ENCODE data around the gene CPLX4.
A peak's percentile ranks its signal among the peaks of the same experiment; 100 is the strongest.
"Not testable (repeated sequence)": the region's sequence is repeated elsewhere in the genome, so short reads cannot be mapped to it uniquely, and the experiment has no call there.

CPLX4 gene

GRCh38 chr18:59268721-59269562 lies 49.5 kb downstream of the CPLX4 start:
- peak; percentile 62 to 76 for DNase-seq

- DNase-seq = no peak
These were observed 50.2 kb downstream of the CPLX4 start for GRCh38 chr18:59268127-59268720.

GRCh38 chr18:59267503-59268126 lies 50.8 kb downstream of the CPLX4 start:
- peak in 1 of 2 experiments; percentile 40 for DNase-seq

GRCh38 chr18:59266886-59267502 lies 51.5 kb downstream of the CPLX4 start:
- DNase-seq = no peak

- DNase-seq = no peak
These were observed 52.0 kb downstream of the CPLX4 start for GRCh38 chr18:59266459-59266858.

GRCh38 chr18:59265974-59266369 lies 52.5 kb downstream of the CPLX4 start:
- no peak for DNase-seq

GRCh38 chr18:59265246-59265973 lies 53.0 kb downstream of the CPLX4 start:
- peak; percentile 59 to 70 for DNase-seq

- no peak for DNase-seq
These were observed 53.7 kb downstream of the CPLX4 start for GRCh38 chr18:59264651-59265245.

- no peak for DNase-seq
These were observed 54.3 kb downstream of the CPLX4 start for GRCh38 chr18:59264121-59264571.

GRCh38 chr18:59263661-59264060 lies 54.8 kb downstream of the CPLX4 start:
- no peak for DNase-seq

- not testable (repeated sequence) for DNase-seq
These were observed 56.2 kb downstream of the CPLX4 start for GRCh38 chr18:59262243-59262642.

GRCh38 chr18:59261842-59262241 lies 56.6 kb downstream of the CPLX4 start:
- not testable (repeated sequence) for DNase-seq

GRCh38 chr18:59255491-59255890 lies 63.0 kb downstream of the CPLX4 start:
- DNase-seq = not testable (repeated sequence)

GRCh38 chr18:59249199-59249774 lies 69.2 kb downstream of the CPLX4 start:
- peak; percentile 26 to 51 for DNase-seq

GRCh38 chr18:59246796-59247195 lies 71.7 kb downstream of the CPLX4 start:
- no peak for DNase-seq
